ENCODE data around the gene SLC25A17. TPM values are rescaled to one million over a fixed set of nuclear protein-coding genes. Genes with fewer than 3 reads are reported as not detected.

SLC25A17 gene
- total RNA-seq, 2 donors from 2014 or later, result 5.5 to 7.2 TPM

DNA sequence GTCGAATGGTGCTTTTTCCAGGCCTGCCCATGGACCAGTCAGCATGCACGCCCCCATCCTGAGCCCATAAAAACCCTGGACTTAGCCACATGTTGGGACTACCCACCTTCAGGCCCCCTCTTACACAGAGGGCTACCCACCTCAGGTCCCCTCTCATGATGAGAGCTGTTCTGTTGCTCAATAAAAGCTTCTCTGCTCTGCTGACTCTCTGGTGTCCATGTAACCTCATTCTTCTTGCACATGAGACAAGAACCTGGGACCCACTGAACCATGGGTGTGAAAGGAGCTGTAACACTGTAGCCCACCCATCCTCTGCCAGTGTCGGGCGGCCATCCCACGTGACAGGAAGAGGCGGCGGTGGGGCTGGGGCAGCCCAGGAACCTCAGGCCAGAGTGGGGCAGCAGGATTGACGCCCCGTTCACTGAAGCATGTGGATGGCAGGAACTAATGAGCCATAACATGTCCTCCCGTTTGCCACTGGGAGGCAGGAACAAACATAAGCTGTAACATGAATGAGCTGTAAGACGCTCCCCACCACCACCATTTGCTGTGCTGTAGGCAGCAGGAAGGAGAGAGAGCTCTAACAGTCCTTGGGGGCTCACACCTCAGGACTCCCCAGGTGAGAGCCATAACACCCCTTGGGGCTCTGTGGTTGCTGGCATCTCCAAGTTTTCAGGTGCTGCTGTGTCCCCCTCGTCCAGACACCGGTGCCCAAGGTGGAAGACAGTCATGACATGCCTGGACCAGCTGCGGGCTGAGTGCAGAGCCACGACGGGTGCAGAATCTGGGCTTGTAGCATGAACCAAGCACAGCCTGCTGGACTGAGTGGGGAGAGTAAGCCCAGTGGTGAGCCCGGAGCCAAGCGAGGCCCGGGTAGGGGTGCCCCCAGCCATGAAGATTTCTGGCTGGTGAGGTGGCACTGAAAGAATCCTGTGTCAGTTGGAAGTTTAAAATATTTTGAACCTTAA, 70.5 kb downstream of the SLC25A17 start:
- Histone ChIP-seq H3K4me1 (no peaks in the 10 kb centered on the region), H3K27ac (no peak overlapping the region), H3K9me3 (no peaks in the 10 kb centered on the region), H3K27me3 (no peaks in the 10 kb centered on the region), H3K36me3 (no peaks in the 10 kb centered on the region), H3K4me3 (no peak overlapping the region)
- TF ChIP-seq, protein P1, sequence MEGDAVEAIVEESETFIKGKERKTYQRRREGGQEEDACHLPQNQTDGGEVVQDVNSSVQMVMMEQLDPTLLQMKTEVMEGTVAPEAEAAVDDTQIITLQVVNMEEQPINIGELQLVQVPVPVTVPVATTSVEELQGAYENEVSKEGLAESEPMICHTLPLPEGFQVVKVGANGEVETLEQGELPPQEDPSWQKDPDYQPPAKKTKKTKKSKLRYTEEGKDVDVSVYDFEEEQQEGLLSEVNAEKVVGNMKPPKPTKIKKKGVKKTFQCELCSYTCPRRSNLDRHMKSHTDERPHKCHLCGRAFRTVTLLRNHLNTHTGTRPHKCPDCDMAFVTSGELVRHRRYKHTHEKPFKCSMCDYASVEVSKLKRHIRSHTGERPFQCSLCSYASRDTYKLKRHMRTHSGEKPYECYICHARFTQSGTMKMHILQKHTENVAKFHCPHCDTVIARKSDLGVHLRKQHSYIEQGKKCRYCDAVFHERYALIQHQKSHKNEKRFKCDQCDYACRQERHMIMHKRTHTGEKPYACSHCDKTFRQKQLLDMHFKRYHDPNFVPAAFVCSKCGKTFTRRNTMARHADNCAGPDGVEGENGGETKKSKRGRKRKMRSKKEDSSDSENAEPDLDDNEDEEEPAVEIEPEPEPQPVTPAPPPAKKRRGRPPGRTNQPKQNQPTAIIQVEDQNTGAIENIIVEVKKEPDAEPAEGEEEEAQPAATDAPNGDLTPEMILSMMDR (IDR thresholded peaks at IDR 0.05), result no peak
- DNase-seq (ENCODE audit: low spot score), result no peak

DNA sequence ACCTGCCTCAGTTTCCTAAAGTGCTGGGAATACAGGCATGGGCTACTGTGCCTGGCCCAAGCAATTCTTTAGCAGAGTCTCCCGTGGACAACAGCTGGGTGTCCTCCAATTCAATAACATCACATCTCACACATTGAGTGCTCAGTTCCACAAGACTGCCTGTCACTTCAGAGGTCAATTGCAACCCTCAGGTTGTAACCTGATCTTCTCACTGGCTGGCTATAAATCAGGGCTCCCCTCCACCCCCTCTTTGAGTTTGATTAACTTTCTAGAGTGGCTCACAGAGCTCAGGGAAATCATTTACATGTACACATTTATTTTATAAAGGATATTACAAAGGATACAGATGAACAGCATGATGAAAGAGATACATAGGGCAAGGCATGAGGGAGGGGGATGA, 71.8 kb downstream of the SLC25A17 start:
- TF ChIP-seq, protein P1 (IDR thresholded peaks at IDR 0.05), result no peak
- Histone ChIP-seq H3K4me3 (no peak overlapping the region), H3K9me3 (no peaks in the 10 kb centered on the region), H3K27ac (no peak overlapping the region), H3K36me3 (no peaks in the 10 kb centered on the region), H3K4me1 (no peaks in the 10 kb centered on the region), H3K27me3 (no peaks in the 10 kb centered on the region)
- no peak for DNase-seq (ENCODE audit: low spot score)

DNA sequence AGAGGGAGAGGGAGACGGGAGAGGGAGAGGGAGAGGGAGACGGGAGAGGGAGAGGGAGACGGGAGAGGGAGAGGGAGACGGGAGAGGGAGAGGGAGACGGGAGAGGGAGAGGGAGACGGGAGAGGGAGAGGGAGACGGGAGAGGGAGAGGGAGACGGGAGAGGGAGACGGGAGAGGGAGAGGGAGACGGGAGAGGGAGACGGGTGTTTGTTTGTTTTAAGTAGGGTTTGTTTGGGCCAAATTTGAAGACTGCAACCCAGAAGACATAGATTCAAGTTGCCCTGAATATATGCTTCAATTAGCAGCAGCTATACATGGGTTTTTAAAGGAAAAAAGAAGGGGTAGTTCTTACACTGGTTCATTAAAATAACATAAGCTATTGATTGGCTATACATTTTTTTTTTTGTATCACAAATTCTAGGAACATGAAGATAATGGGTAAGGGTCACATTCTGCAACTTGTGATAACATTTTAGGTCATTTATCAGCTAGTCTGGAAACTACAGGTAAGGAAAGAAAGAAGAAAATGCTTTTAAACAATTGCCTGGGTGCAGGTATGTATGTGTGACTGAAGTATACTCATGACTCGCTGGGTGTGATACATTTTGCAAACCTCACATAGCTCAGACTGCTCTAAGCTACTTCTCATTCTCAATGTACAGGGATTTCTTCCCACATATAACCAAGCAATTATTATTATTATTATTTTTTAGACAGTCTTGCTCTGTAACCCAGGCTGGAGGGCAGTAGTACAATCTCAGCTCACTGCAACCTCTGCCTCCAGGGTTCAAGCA, 72.5 kb downstream of the SLC25A17 start:
- Histone ChIP-seq H3K36me3 (no peaks in the 10 kb centered on the region), H3K4me1 (no peaks in the 10 kb centered on the region), H3K27ac (no peak overlapping the region), H3K9me3 (no peaks in the 10 kb centered on the region), H3K4me3 (no peak overlapping the region), H3K27me3 (no peaks in the 10 kb centered on the region)
- TF ChIP-seq, protein P1 (IDR thresholded peaks at IDR 0.05), result no peak
- DNase-seq (ENCODE audit: low spot score), result no peak

DNA sequence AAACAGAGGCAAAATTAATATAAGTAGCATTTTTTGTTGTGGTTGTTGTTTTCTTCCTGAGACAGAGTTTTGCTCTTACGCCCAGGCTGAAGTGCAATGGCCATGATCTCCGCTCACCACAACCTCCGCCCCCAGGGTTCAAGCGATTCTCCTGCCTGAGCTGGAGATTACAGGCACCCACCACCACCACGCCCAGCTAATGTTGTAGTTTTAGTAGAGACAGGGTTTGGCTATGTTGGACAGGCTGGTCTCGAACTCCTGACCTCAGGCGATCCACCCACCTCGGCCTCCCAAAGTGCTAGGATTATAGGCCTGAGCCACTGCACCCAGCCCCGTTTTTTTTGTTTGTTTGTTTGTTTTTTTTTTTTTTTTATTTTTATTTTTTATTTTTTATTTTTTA, 75.4 kb downstream of the SLC25A17 start:
- no peak overlapping the region for H3K27ac ChIP-seq
- no peaks in the 10 kb centered on the region for H3K9me3 ChIP-seq
- no peak overlapping the region for H3K4me3 ChIP-seq
- TF ChIP-seq, protein P1 (IDR thresholded peaks at IDR 0.05), result no peak
- no peaks in the 10 kb centered on the region for H3K36me3 ChIP-seq
- H3K4me1 ChIP-seq, result no peaks in the 10 kb centered on the region
- no peak for DNase-seq (ENCODE audit: low spot score)
- no peaks in the 10 kb centered on the region for H3K27me3 ChIP-seq

DNA sequence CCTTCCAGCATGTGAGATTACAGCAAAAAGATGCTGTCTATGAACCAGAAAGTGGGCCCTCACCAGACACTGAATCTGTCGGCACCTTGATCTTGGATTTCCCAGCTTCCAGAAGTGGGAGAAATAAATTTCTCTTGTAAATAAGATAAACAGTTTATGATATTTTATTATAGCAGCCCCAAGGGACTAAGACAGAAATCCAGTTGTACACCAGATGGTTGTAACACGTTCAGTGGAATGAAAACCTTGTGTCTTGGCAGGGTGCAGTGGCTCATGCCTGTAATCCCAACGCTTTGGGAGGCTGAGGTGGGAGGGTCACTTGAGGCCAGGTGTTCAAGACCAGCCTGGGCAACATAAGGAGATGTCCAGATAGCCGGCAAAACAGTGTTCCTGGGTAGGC, 78.0 kb downstream of the SLC25A17 start:
- Histone ChIP-seq H3K4me3 (no peak overlapping the region), H3K27me3 (no peaks in the 10 kb centered on the region), H3K27ac (no peak overlapping the region), H3K9me3 (no peaks in the 10 kb centered on the region), H3K36me3 (no peaks in the 10 kb centered on the region), H3K4me1 (no peaks in the 10 kb centered on the region)
- DNase-seq (ENCODE audit: low spot score), result no peak
- TF ChIP-seq, protein P1 (IDR thresholded peaks at IDR 0.05), result no peak

All from right atrium auricular region (tissue), 2 donors.